ENCODE data around the gene ARHGEF7. TPM values are rescaled to one million over a fixed set of nuclear protein-coding genes. Genes with fewer than 3 reads are reported as not detected.

ARHGEF7 gene
- total and polyA plus RNA-seq, 8 donors: 52.8 to 86.0 (median 72.2) TPM

DNA sequence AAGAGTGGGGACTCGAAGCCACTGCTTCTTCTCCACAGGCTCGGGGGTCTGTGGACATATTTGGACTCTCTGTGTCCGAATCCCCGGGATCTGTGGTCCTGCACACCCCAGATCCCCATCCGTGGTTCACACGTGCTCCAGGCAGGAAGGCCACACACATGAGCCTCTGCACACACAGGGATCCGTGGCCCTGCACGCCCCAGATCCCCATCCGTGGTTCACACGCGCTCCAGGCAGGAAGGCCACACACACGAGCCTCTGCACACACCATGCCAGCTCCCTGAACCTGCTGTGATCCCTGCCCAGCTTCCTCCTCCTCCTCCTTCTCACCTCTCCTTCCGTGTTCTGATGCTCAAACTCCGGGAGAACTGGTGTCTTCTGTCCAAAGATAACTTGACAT is 208.4 kb downstream of the ARHGEF7 start:
- no peak for DNase-seq

DNA sequence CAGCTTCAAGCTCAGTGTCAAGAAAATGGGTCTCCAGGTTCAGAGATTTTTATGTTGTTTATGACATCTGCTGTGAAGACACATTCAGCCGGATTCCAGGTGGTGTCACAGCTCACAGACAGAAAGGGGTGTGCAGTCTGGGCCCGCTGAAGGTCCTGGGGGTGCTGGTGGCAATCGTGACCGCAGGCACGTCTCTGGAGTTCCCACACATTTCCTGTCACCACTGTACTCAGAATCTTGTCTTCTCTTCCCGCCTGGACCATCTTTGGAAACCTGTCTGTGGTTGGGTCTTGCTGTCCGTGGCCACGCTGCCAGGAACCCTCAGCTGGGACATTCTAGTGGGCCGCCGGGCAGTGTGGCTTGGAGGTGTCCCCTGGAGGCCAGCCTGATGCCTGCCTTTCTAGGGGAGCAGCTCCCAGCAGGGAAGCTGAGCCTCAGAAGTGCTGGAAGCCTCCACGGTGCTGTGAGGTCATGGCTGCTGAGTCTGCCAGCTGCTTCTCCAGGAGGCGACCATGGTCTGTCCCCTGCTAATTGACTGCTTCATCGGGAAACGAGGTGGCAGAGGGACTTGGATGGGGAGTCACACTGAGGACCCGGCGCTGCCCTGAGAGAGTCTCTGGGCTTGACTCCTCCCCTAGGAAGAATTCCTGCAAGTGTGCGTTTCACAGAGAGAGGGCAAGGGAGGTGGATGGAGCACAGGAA is 209.0 kb downstream of the ARHGEF7 start:
- no peak for DNase-seq

More for the DNA sequence above, 208.4 kb downstream of the ARHGEF7 start:
- no peak for ATAC-seq
- Histone ChIP-seq H3K4me1 (no peaks in the 10 kb centered on the region), H3K4me3 (no peak overlapping the region), H3K27me3 (no peaks in the 10 kb centered on the region), H3K9me3 (no peaks in the 10 kb centered on the region), H3K27ac (no peak overlapping the region), H3K36me3 (no peaks in the 10 kb centered on the region)
- TF ChIP-seq, protein P1, sequence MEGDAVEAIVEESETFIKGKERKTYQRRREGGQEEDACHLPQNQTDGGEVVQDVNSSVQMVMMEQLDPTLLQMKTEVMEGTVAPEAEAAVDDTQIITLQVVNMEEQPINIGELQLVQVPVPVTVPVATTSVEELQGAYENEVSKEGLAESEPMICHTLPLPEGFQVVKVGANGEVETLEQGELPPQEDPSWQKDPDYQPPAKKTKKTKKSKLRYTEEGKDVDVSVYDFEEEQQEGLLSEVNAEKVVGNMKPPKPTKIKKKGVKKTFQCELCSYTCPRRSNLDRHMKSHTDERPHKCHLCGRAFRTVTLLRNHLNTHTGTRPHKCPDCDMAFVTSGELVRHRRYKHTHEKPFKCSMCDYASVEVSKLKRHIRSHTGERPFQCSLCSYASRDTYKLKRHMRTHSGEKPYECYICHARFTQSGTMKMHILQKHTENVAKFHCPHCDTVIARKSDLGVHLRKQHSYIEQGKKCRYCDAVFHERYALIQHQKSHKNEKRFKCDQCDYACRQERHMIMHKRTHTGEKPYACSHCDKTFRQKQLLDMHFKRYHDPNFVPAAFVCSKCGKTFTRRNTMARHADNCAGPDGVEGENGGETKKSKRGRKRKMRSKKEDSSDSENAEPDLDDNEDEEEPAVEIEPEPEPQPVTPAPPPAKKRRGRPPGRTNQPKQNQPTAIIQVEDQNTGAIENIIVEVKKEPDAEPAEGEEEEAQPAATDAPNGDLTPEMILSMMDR (IDR thresholded peaks at IDR 0.05): no peak
- intact Hi-C loops (cut with DNase I): no loop called here

DNA sequence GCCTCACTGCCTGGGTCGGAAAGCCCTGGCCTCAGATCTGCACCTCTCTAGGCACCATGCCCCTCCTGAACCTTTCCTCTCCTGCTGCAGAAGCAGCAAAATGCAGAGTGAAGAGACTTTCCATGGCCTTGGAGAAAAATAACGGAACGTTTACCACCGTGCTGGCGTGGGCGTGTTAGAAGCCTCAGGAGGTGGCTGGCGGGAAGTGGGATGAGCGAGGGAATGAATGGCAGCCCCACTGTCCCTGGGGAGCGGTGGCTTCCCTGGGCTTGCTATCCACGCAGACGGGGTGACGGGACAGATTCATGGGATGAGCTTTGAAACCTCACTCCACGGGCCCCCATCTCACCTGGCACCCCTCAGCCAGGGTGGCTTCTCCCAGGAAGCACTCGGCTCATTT is 209.6 kb downstream of the ARHGEF7 start:
- TF ChIP-seq, protein P1 (IDR thresholded peaks at IDR 0.05): no peak
- no peak for ATAC-seq

More for the DNA sequence above, 209.0 kb downstream of the ARHGEF7 start:
- Histone ChIP-seq H3K4me1 (no peaks in the 10 kb centered on the region), H3K27me3 (no peaks in the 10 kb centered on the region), H3K9me3 (no peaks in the 10 kb centered on the region), H3K36me3 (no peaks in the 10 kb centered on the region), H3K4me3 (no peak overlapping the region), H3K27ac (no peak overlapping the region)
- intact Hi-C loops (cut with DNase I): no loop called here
- ATAC-seq: no peak
- TF ChIP-seq, protein P1 (IDR thresholded peaks at IDR 0.05): no peak

DNA sequence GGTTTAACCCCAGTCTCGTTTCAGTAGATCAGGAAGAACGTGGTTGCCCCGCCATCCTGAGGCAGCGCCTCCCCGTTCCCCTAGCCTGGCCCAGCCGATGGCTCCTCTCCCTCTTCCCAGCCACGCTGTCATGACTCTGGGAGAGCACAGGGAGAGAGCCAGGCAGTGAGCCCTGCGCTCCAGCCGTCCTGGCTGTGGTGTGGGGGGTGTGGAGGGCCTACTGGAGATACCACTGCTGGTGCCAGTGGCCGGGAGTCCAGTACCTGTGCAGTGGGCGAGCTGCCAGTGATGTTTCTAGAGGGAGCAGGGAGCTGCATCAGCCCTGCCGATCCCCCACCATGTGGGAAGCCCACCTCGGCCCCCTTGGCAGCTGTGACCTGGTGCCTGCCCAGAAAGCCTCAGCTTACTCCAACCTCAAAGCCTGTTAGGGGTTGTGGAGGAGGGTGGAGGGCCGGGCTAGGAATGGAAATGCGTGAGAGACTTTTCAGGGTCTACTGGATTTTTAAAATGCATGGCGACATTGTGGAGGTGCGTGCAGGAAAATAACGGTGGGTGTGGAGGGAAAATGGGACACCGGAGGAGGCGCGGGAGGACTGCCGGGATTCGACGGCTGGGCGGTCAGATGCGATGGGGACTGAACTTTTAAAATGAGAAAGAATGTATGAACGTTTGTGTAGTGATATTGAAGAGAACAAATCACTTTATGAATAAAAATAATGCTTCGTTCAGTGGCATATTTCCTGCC is 210.2 kb downstream of the ARHGEF7 start:
- H3K4me3 ChIP-seq: no peak overlapping the region
- intact Hi-C loops (cut with DNase I): no loop called here
- H3K27me3 ChIP-seq: no peaks in the 10 kb centered on the region
- TF ChIP-seq, protein P1 (IDR thresholded peaks at IDR 0.05): no peak
- H3K36me3 ChIP-seq: no peaks in the 10 kb centered on the region
- H3K27ac ChIP-seq: no peak overlapping the region
- ATAC-seq (no peak), DNase-seq (peak in 1 of 4 donors; percentile 65)
- H3K9me3 ChIP-seq: no peaks in the 10 kb centered on the region
- H3K4me1 ChIP-seq: no peaks in the 10 kb centered on the region

More for the DNA sequence above, 209.6 kb downstream of the ARHGEF7 start:
- H3K4me1 ChIP-seq: no peaks in the 10 kb centered on the region
- peak in 1 of 4 donors; percentile 48 for DNase-seq
- intact Hi-C loops (cut with DNase I): no loop called here
- no peak overlapping the region for H3K27ac ChIP-seq
- H3K27me3 ChIP-seq: no peaks in the 10 kb centered on the region
- H3K4me3 ChIP-seq: no peak overlapping the region
- H3K9me3 ChIP-seq: no peaks in the 10 kb centered on the region
- H3K36me3 ChIP-seq: no peaks in the 10 kb centered on the region

DNA sequence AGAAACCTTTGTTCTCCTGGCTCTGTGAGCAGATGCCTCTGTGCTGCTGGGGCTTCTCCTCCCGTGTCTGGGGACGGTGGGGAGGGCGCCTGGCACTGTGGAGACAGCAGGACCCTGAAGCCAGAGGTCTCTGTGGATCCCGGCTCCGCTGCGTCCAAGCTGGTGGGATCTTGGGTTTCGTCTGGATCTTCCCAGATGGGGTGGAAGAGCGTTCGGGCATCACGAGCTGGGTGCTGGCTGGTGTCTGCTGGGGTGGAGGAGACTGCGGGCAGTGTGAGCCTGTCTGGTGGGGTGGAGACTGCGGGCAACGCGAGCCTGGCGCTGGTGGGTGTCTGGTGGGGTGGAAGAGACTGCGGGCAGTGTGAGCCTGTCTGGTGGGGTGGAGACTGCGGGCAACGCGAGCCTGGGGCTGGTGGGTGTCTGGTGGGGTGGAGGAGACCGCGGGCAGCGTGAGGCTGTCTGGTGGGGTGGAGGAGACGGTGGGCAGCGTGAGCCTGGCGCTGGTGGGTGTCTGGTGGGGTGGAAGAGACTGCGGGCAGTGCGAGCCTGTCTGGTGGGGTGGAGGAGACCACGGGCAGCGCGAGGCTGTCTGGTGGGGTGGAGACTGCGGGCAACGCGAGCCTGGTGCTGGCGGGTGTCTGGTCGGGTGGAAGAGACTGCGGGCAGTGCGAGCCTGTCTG is 211.0 kb downstream of the ARHGEF7 start:
- Histone ChIP-seq H3K9me3 (no peaks in the 10 kb centered on the region), H3K27me3 (no peaks in the 10 kb centered on the region), H3K27ac (no peak overlapping the region), H3K36me3 (no peaks in the 10 kb centered on the region), H3K4me3 (no peak overlapping the region), H3K4me1 (no peaks in the 10 kb centered on the region)
- TF ChIP-seq, protein P1 (IDR thresholded peaks at IDR 0.05): no peak
- intact Hi-C loops (cut with DNase I): no loop called here
- ATAC-seq: no peak
- peak in 1 of 4 donors; percentile 70 for DNase-seq
